Measurements from ENCODE around the gene APOF.
"Not testable (repeated sequence)": the region's sequence is repeated elsewhere in the genome, so short reads cannot be mapped to it uniquely, and the experiment has no call there.

Gene APOF

DNA sequence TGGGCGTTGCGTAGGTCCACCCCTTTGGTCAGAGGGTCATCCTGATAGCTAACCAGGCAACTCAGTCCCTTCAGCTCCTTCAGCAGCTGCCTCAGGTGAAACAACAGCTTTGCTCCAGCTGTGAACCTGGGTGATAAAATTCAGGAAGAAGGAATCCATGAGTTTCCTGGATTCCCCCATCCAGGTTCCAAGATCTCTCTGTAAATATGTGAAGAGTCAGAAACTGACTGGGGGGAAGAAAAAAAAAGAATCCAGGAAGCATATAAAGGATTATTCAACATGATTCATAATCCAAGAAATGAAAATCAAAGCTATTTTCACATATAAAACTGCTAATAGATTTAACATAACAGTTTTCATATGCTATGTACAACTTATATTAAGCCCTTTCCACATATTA, 11.3 kb downstream of the APOF start:
- CTCF ChIA-PET = interaction anchor here (1.1 to 3.2 kb wide), 2 partner anchors 21 to 112 kb away, joined by 3 to 15 read pairs; no protein-coding TSS in a partner anchor
- TF ChIP-seq, protein P1, sequence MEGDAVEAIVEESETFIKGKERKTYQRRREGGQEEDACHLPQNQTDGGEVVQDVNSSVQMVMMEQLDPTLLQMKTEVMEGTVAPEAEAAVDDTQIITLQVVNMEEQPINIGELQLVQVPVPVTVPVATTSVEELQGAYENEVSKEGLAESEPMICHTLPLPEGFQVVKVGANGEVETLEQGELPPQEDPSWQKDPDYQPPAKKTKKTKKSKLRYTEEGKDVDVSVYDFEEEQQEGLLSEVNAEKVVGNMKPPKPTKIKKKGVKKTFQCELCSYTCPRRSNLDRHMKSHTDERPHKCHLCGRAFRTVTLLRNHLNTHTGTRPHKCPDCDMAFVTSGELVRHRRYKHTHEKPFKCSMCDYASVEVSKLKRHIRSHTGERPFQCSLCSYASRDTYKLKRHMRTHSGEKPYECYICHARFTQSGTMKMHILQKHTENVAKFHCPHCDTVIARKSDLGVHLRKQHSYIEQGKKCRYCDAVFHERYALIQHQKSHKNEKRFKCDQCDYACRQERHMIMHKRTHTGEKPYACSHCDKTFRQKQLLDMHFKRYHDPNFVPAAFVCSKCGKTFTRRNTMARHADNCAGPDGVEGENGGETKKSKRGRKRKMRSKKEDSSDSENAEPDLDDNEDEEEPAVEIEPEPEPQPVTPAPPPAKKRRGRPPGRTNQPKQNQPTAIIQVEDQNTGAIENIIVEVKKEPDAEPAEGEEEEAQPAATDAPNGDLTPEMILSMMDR (IDR thresholded peaks at IDR 0.05; ENCODE audit: insufficient read depth, low read length, missing control alignments) = no peak
- H3K4me3 ChIP-seq (ENCODE audit: low read depth, low read length) = no peak overlapping the region
- POLR2A ChIA-PET = no interaction called here
- DNase-seq (ENCODE audit: low read depth, low spot score) = no peak

DNA sequence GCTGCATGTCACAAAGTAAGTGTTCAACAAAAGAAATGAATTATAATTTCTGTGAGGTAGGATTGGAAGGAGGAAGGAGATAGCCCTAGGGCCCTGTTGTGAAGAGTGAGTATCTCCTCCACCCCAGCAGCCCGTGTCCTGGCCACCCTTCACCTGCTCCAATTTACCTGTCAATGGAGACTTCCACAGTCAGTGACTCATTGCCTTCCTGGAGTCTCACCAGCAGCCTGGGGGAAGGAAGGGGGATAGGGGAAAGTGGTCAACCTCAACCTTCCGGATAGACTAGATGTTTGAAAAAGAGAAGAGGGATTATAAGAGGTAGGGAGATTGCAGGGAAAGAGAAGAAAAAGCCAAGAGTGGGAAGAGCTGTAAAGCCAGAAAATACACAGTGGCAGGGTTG, 12.0 kb downstream of the APOF start:
- ChIA-PET CTCF (interaction anchor here (1.0 to 3.2 kb wide), 2 partner anchors 9 to 113 kb away, joined by 5 to 15 read pairs; no protein-coding TSS in a partner anchor), POLR2A (interaction anchor here (0.6 kb wide), 1 partner anchor 17 kb away, joined by 3 read pairs; the partner anchor contains the start of gene PAN2)
- DNase-seq (ENCODE audit: low read depth, low spot score) = no peak
- H3K4me3 ChIP-seq (ENCODE audit: low read depth, low read length) = no peak overlapping the region
- TF ChIP-seq, protein P1 (IDR thresholded peaks at IDR 0.05; ENCODE audit: insufficient read depth, low read length, missing control alignments) = no peak

DNA sequence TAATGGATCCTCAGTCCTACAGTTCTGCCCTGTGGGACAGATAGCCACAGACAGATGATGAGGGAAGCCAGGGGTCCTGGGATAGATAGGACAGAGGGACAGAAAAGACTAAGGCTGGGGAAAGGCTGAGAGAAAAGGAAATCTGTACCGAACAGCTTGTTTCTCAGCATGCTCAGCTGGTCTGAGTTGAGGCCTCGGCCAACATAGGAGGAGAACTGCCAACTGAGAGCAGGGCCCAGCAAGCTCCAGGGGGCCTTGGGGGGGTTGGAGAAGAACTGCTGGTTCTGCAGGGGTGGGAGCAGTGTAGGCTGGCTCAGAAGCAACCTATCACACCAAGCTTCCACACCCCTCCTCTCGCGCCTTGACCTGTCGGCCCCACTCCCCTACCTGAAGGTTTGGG, 13.9 kb downstream of the APOF start:
- CTCF ChIA-PET = interaction anchor here (1.2 to 3.2 kb wide), 3 partner anchors 9 to 115 kb away, joined by 5 to 15 read pairs (median 7); partner anchors contain the start of gene PAN2
- TF ChIP-seq, protein P1 (IDR thresholded peaks at IDR 0.05; ENCODE audit: insufficient read depth, low read length, missing control alignments) = no peak
- POLR2A ChIA-PET = interaction anchor here (0.9 to 2.0 kb wide), 5 partner anchors 9 to 159 kb away, joined by 3 to 6 read pairs (median 3); partner anchors contain the start of genes CNPY2 and PAN2
- H3K4me3 ChIP-seq (ENCODE audit: low read depth, low read length) = no peak overlapping the region
- no peak for DNase-seq (ENCODE audit: low read depth, low spot score)

DNA sequence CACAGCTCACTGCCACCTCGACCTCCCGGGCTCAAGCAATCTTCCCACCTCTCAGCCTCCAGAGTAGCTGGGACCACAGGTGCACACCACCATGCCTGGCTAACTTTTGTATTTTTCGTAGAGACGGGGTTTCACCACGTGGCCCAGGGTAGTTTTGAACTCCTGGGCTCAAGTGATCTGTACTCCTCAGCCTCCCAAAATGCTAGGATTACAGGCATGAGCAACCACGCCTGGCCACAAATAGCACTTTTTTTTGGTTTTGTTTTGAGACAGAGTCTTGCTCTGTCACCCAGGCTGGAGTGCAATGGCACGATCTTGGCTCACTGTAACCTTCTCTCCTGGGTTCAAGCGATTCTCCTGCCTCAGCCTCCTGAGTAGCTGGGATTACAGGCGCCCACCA, 15.4 kb downstream of the APOF start:
- DNase-seq (ENCODE audit: low read depth, low spot score); CTCF ChIA-PET; H3K4me3 ChIP-seq (ENCODE audit: low read depth, low read length): not testable (repeated sequence)
- POLR2A ChIA-PET = interaction anchor here (0.6 to 2.2 kb wide), 2 partner anchors 12 kb away, joined by 3 to 11 read pairs; partner anchors contain the start of gene STAT2

DNA sequence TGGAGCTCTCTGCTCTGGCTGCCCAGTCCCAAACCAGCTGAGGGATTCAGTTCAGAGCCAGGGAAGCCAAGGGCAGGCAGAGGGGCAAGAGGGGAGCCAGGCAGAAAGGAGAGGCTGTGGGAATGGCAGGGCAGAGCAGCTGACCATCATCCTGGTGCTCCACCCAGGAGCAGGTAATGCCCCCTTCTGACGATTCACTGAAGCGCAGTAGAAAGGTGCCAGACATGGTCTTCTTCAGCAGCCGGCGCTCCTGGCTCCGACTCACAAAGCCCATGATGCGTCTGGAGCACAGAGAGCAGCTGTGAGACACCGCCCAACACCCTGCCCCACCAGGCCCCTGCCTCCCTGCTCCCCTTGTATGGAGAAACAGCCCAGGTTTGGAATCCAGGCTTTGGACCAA, 16.0 kb downstream of the APOF start:
- TF ChIP-seq, protein P1 (IDR thresholded peaks at IDR 0.05; ENCODE audit: insufficient read depth, low read length, missing control alignments) = no peak
- ChIA-PET CTCF (interaction anchor here (3.0 to 4.0 kb wide), 2 partner anchors 13 to 116 kb away, joined by 14 to 17 read pairs; partner anchors contain the start of gene PAN2), POLR2A (interaction anchor here (2.2 kb wide), 1 partner anchor 12 kb away, joined by 11 read pairs; the partner anchor contains the start of gene STAT2)
- H3K4me3 ChIP-seq (ENCODE audit: low read depth, low read length) = no peak overlapping the region
- DNase-seq (ENCODE audit: low read depth, low spot score) = no peak

DNA sequence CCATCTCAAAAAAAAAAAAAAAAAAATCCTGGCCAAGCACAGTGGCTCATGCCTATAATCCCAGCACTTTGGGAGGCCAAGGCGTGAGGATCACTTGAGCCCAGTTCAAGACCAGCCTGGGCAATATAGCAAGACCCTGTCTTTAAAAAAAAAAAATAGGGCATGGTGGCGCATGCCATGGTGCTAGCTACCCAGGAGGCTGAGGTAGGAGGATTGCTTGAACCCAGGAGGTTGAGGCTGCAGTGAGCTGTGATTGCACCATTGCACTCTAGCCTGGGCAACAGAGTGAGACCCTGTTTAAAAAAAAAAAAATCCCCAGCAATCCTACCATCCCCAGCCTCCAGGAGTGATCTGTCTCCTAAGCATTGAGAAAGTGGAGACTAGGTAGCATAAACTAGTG, 20.4 kb downstream of the APOF start:
- ChIA-PET POLR2A (interaction anchor here (0.6 to 1.7 kb wide), 3 partner anchors 11 to 17 kb away, joined by 3 to 9 read pairs (median 4); no protein-coding TSS in a partner anchor), CTCF (interaction anchor here (1.1 to 1.4 kb wide), 2 partner anchors 8 to 295 kb away, joined by 3 to 5 read pairs; no protein-coding TSS in a partner anchor)
- H3K4me3 ChIP-seq (ENCODE audit: low read depth, low read length); DNase-seq (ENCODE audit: low read depth, low spot score): not testable (repeated sequence)

DNA sequence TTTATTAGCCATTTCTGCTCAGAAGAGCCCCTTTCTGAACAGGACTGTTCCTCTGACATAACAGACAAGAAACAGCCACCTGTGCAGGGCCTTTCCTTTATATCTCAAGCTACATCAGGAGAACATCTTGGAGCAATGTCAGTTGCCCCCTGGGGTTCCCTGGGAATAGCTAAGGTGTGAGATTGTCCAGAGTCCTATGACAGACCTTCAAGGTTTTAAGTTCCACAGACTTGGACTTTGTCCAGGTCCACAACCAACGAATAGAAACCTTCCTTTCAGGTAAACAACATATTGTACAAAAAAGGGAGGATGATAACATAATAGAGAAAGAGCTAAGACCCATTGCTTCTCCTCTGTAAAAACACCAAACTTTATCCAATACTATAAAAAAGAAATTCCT, 21.0 kb downstream of the APOF start:
- CTCF ChIA-PET = interaction anchor here (1.1 to 1.4 kb wide), 2 partner anchors 8 to 295 kb away, joined by 3 to 5 read pairs; no protein-coding TSS in a partner anchor
- DNase-seq (ENCODE audit: low read depth, low spot score) = no peak
- H3K4me3 ChIP-seq (ENCODE audit: low read depth, low read length) = no peak overlapping the region
- TF ChIP-seq, protein P1 (IDR thresholded peaks at IDR 0.05; ENCODE audit: insufficient read depth, low read length, missing control alignments) = no peak
- POLR2A ChIA-PET = interaction anchor here (1.7 kb wide), 1 partner anchor 17 kb away, joined by 9 read pairs; no protein-coding TSS in a partner anchor
